K562 (cell line): ENCODE results near the gene COPG2. TPM values are rescaled to one million over a fixed set of nuclear protein-coding genes. Genes with fewer than 3 reads are reported as not detected.

Experiments
- ARID1B ChIP-seq: fragments of 450-650 bp; IDR thresholded peaks from 2 replicates; pipeline ENCODE4 v1.6.1; 2016; ENCODE audit warnings: antibody characterized with exemption, mild to moderate bottlenecking, inconsistent platforms
- C11orf30 ChIP-seq: fragments of 450-650 bp; IDR thresholded peaks from 2 replicates; pipeline ENCODE4 v1.6.1; 2016; ENCODE audit warnings: low read depth, mild to moderate bottlenecking
- CREM ChIP-seq: IDR thresholded peaks from 2 replicates; pipeline ENCODE4 v1.6.1; 2014; ENCODE audit warnings: antibody characterized with exemption, low read depth
- CUX1 ChIP-seq: fragments of 200-800 bp; sonication (Bioruptor generic); IDR thresholded peaks from 2 replicates; pipeline ENCODE4 v1.6.1; 2016; ENCODE audit warnings: missing genetic modification characterization, missing compliant biosample characterization
- E2F8 ChIP-seq: fragments of 450-650 bp; IDR thresholded peaks from 2 replicates; pipeline ENCODE4 v1.7.1; 2018; ENCODE audit warnings: mild to moderate bottlenecking, low read depth; ENCODE audit not compliant: partially characterized antibody
- EP400 ChIP-seq: fragments of 450-650 bp; IDR thresholded peaks from 2 replicates; pipeline ENCODE4 v1.6.1; 2017; ENCODE audit warnings: antibody characterized with exemption, mild to moderate bottlenecking, moderate library complexity
- FOXA1 ChIP-seq: fragments of 450-650 bp; IDR thresholded peaks from 2 replicates; pipeline ENCODE4 v1.6.1; 2016; ENCODE audit warnings: mild to moderate bottlenecking, borderline replicate concordance
- FOXJ2 ChIP-seq: fragments of 200-800 bp; sonication (Bioruptor generic); IDR thresholded peaks from 2 replicates; pipeline ENCODE4 v1.6.1; 2016; ENCODE audit warnings: missing genetic modification characterization, missing compliant biosample characterization
- FOXO4 ChIP-seq: fragments of 450-650 bp; formaldehyde crosslinking; IDR thresholded peaks from 2 replicates; pipeline ENCODE4 v1.4.0; 2020; ENCODE audit warnings: mild to moderate bottlenecking, moderate library complexity
- HDAC1 ChIP-seq, 2 experiments: fragments of 450-650 bp; IDR thresholded peaks; 2 replicates each; pipeline ENCODE4 v1.6.1; 2016 to 2017; ENCODE audit warnings: inconsistent platforms in 1 of 2, mild to moderate bottlenecking in 1 of 2, moderate library complexity in 1 of 2
- HDAC3 ChIP-seq: fragments of 450-650 bp; IDR thresholded peaks from 2 replicates; pipeline ENCODE4 v1.6.1; 2018; ENCODE audit warnings: borderline replicate concordance, mild to moderate bottlenecking, moderate library complexity; ENCODE audit not compliant: partially characterized antibody
- KHSRP ChIP-seq: fragments of 450-650 bp; IDR thresholded peaks from 2 replicates; pipeline ENCODE4 v1.6.1; 2017
- MEF2D ChIP-seq: conservative IDR thresholded peaks from 2 replicates; pipeline ENCODE4 v1.6.1; 2016; ENCODE audit warnings: low read depth, missing genetic modification characterization, missing compliant biosample characterization
- NFYB ChIP-seq: IDR thresholded peaks from 2 replicates; pipeline ENCODE4 v1.6.1; 2011; ENCODE audit warnings: mild to moderate bottlenecking, moderate library complexity; ENCODE audit not compliant: insufficient read length; ENCODE audit errors: extremely low read depth
- PHB2 ChIP-seq: fragments of 450-650 bp; IDR thresholded peaks from 2 replicates; pipeline ENCODE4 v1.6.1; 2017; ENCODE audit warnings: low read depth
- POLR2H ChIP-seq: IDR thresholded peaks from 2 replicates; pipeline ENCODE4 v1.6.1; 2016; ENCODE audit warnings: missing genetic modification characterization, low read depth, mild to moderate bottlenecking, control low read depth, missing compliant biosample characterization, moderate library complexity
- SOX6 ChIP-seq: fragments of 450-650 bp; IDR thresholded peaks from 2 replicates; pipeline ENCODE4 v1.6.1; 2014; ENCODE audit warnings: mild to moderate bottlenecking
- TBL1XR1 ChIP-seq, 2 experiments: IDR thresholded peaks; 2 replicates each; pipeline ENCODE4 v1.6.1; 2012; ENCODE audit warnings: improper control_type of control experiment in 2 of 2, low read length in 2 of 2, mild to moderate bottlenecking in 1 of 2
- ZNF197 ChIP-seq: fragments of 200-800 bp; sonication (Bioruptor generic); IDR thresholded peaks from 2 replicates; pipeline ENCODE4 v1.6.1; 2016; ENCODE audit warnings: low read depth, missing genetic modification characterization, missing compliant biosample characterization
- ZNF699 ChIP-seq: fragments of 250-450 bp; sonication (Bioruptor Pico); IDR thresholded peaks from 2 replicates; pipeline ENCODE4 v1.8.0; 2021; ENCODE audit warnings: mild to moderate bottlenecking, moderate library complexity; ENCODE audit not compliant: insufficient replicate concordance
- polyA plus RNA-seq, 8 experiments: library from polyadenylated mRNA; depleted of rRNA in 4 of 8; stranded (reverse) in 5 of 8; unstranded in 3 of 8; fragments of >200 nt; fragmentation: Nextera tagmentation in 2 of 8; fragmentation: Illumina TruSeq in 1 of 8; extraction: Ambion mirVana in 2 of 8; extraction: Trizol in 1 of 8; gene quantifications; 2 replicates each; pipeline versions ENCODE4 v1.2.1 to v1.2.3, GENCODE V29; 2011 to 2014; ENCODE audit warnings: inconsistent platforms in 1 of 8, missing spikeins in 1 of 8
- total RNA-seq, 7 experiments: library from RNA; depleted of rRNA in 6 of 7; stranded (reverse); fragments of >200 nt in 6 of 7; fragmentation: Illumina TruSeq in 2 of 7; extraction: Trizol in 2 of 7; gene quantifications; 2 replicates each; pipeline versions ENCODE4 v1.2.1 to v1.2.3, GENCODE V29; 2011 to 2021; ENCODE audit warnings: low replicate concordance in 1 of 7

The COPG2 gene
- total and polyA plus RNA-seq, 9 of the 15 experiments (the other 6 are each of a cell fraction or from before 2014, with no cell fraction given) = 6.6 to 104 (median 32.5) TPM

- TF ChIP-seq ZNF197 = no peak
- peak; percentile 76 for TF ChIP-seq HDAC3
- peak in 1 of 2 experiments; percentile 95; a peak in 2 of 4 replicates for TF ChIP-seq HDAC1 (IDR thresholded peaks at IDR 0.05)
- TF ChIP-seq ARID1B = peak; percentile 97
- TF ChIP-seq FOXO4 (CRISPR knock-in tag) = no peak
- no peak; the same call in 1 of the 2 replicates for TF ChIP-seq PHB2
- TF ChIP-seq KHSRP = peak; percentile 41; the same call in 1 of the 2 replicates
- no peak for TF ChIP-seq ZNF699 (CRISPR knock-in tag)
- no peak for TF ChIP-seq POLR2H
- TF ChIP-seq NFYB = no peak
- TF ChIP-seq FOXA1 = peak; percentile 69; the same call in 1 of the 2 replicates
- 0 out of 2 replicates have a peak, but pooled peaks have one; percentile 22 for TF ChIP-seq EP400
- TF ChIP-seq MEF2D = 0 out of 2 replicates have a peak, but pooled peaks have one; percentile 66
- TF ChIP-seq C11orf30 = no peak
- peak in 1 of 2 experiments; percentile 80; a peak in 2 of 4 replicates for TF ChIP-seq TBL1XR1 (IDR thresholded peaks at IDR 0.05; ENCODE audit: low read length in 2 of 2)
- peak; percentile 91 for TF ChIP-seq SOX6
- TF ChIP-seq E2F8 = peak; percentile 40
- TF ChIP-seq CUX1 (CRISPR knock-in tag) = no peak
- TF ChIP-seq FOXJ2 (tag) = peak; percentile 96
- TF ChIP-seq CREM = no peak
Measured at GRCh38 chr7:130494431-130494858, 174.1 kb downstream of the COPG2 start (continued).
